T-cell (primary cell): ENCODE data around the gene YTHDC2. TPM values are rescaled to one million over a fixed set of nuclear protein-coding genes. Genes with fewer than 3 reads are reported as not detected.

Experiments used
- ATAC-seq, 4 experiments: fragments of 200-7000 bp in 3 of 4; fragments of 150-1000 bp in 1 of 4; cut with Tn5 transposase; replicated peaks in 1 of 4; 1 replicate in 3 of 4; 2 replicates in 1 of 4; pipeline ENCODE4 v1.10.0; 2021; ENCODE audit warnings: moderate library complexity in 3 of 4, mild to moderate bottlenecking in 2 of 4, moderate number of reproducible peaks in 1 of 4
- CTCF ChIA-PET, 2 donors: fragments of 300-600 bp; sonication (Branson Sonifier 250); formaldehyde crosslinking; loops; one replicate each; lab custom pipeline; 2022; ENCODE audit warnings: antibody characterized with exemption in 2 of 2; lab: Charles Lee
- POLR2A ChIA-PET, 2 donors: fragments of 300-600 bp; sonication (Branson Sonifier 250); formaldehyde crosslinking; loops; one replicate each; lab custom pipeline; 2022; ENCODE audit warnings: antibody characterized with exemption in 2 of 2; lab: Charles Lee
- DNase-seq, 35 experiments: peaks; one replicate each; pipeline versions ENCODE4 v3.0.0 to v3.0.0-alpha.2; 2013 to 2023
- H3K27ac ChIP-seq: one replicate; pipeline ENCODE4 v1.5.1; 2013; ENCODE audit warnings: low read length
- H3K27me3 ChIP-seq, 2 experiments: replicated peaks in 1 of 2; 1 replicate in 1 of 2; 2 replicates in 1 of 2; pipeline versions ENCODE4 v1.6.1 to v1.7.0; 2013; ENCODE audit warnings: low read length in 1 of 2, mixed read lengths in 1 of 2; ENCODE audit not compliant: control insufficient read depth in 2 of 2, insufficient read depth in 2 of 2; ENCODE audit errors: extremely low read depth in 1 of 2
- H3K36me3 ChIP-seq, 2 donors: 1 replicate in 1 of 2; 2 replicates in 1 of 2; pipeline versions ENCODE4 v1.6.1 to v1.7.0; 2013; ENCODE audit warnings: low read length in 1 of 2; ENCODE audit not compliant: control insufficient read depth in 2 of 2, insufficient read depth in 1 of 2; ENCODE audit errors: extremely low read depth in 1 of 2
- H3K4me1 ChIP-seq, 2 experiments: 1 replicate in 1 of 2; 2 replicates in 1 of 2; pipeline versions ENCODE4 v1.6.1 to v1.7.0; 2013; ENCODE audit warnings: low read length in 2 of 2, mixed read lengths in 1 of 2; ENCODE audit not compliant: insufficient read depth in 2 of 2, control insufficient read depth in 1 of 2; ENCODE audit errors: extremely low read depth in 1 of 2
- H3K4me3 ChIP-seq, 2 donors: 1 replicate in 1 of 2; 2 replicates in 1 of 2; pipeline versions ENCODE4 v1.5.1 to v1.7.0; 2013; ENCODE audit warnings: mild to moderate bottlenecking in 2 of 2, low read length in 1 of 2, moderate library complexity in 1 of 2; ENCODE audit not compliant: control insufficient read depth in 1 of 2; ENCODE audit errors: extremely low read depth in 1 of 2
- H3K9me3 ChIP-seq: 2 replicates; pipeline ENCODE4 v1.7.0; 2013
- H3K27ac Mint-ChIP-seq, 2 donors: one replicate each; pipeline ENCODE4 v1.8.0; 2020 to 2021; ENCODE audit warnings: mild to moderate bottlenecking in 2 of 2, mixed read lengths in 2 of 2
- H3K27me3 Mint-ChIP-seq, 2 donors: one replicate each; pipeline ENCODE4 v1.8.0; 2021 to 2022; ENCODE audit warnings: mixed read lengths in 2 of 2
- H3K36me3 Mint-ChIP-seq: one replicate; pipeline ENCODE4 v1.8.0; 2021; ENCODE audit warnings: mixed read lengths
- H3K4me1 Mint-ChIP-seq, 3 donors: one replicate each; pipeline ENCODE4 v1.8.0; 2020 to 2022; ENCODE audit warnings: mixed read lengths in 3 of 3, mild to moderate bottlenecking in 1 of 3
- H3K4me3 Mint-ChIP-seq, 3 donors: one replicate each; pipeline ENCODE4 v1.8.0; 2020 to 2022; ENCODE audit warnings: mild to moderate bottlenecking in 3 of 3, mixed read lengths in 3 of 3, moderate library complexity in 3 of 3
- H3K9me3 Mint-ChIP-seq, 3 donors: one replicate each; pipeline ENCODE4 v1.8.0; 2020 to 2022; ENCODE audit warnings: mixed read lengths in 3 of 3
- WGBS: methylation state at CpG from one replicate; pipeline ENCODE4 v1.1.5; 2013; ENCODE audit warnings: missing lambda C conversion rate; ENCODE audit not compliant: insufficient coverage; 5-methylcytosine and 5-hydroxymethylcytosine counted together
- total RNA-seq, 35 experiments: library from RNA in 6 of 35; stranded (reverse) in 6 of 35; fragments of 120-200 nt in 1 of 35; gene quantifications; one replicate each; pipeline versions ENCODE4 v1.2.1 to v1.2.4 and lab custom pipeline; 2013 to 2026

Gene YTHDC2
- total RNA-seq, 5 donors from 2014 or later (not counting 1 experiment from before 2014, with no cell fraction given), result 31.5 to 52.0 (median 38.2) TPM

- H3K36me3 ChIP-seq, result no peaks in the 10 kb centered on the region
- H3K9me3 ChIP-seq, result no peaks in the 10 kb centered on the region
- no peaks in the 10 kb centered on the region for H3K4me1 ChIP-seq
- ATAC-seq, result no peak
- POLR2A ChIA-PET, result no interaction called here
- no peak for DNase-seq
- Mint-ChIP-seq H3K27me3 (peaks cover 8 to 10% of the 10 kb centered on the region in 2 donors), H3K27ac (no peak overlapping the region), H3K9me3 (peaks cover 0 to 3% (median 2%) of the 10 kb centered on the region in 3 donors), H3K4me1 (no peaks in the 10 kb centered on the region), H3K36me3 (no peaks in the 10 kb centered on the region), H3K4me3 (no peak overlapping the region)
- H3K27ac ChIP-seq, result no peak overlapping the region
- CTCF ChIA-PET, result no interaction called here
- H3K4me3 ChIP-seq, result no peak overlapping the region
- H3K27me3 ChIP-seq, result no peaks in the 10 kb centered on the region
Measured at GRCh38 chr5:113632996-113633395, 119.5 kb downstream of the YTHDC2 start.

- peaks cover 0 to 8% (median 6%) of the 10 kb centered on the region in 3 donors for H3K9me3 Mint-ChIP-seq
- H3K4me1 Mint-ChIP-seq, result no peaks in the 10 kb centered on the region
- no peak for DNase-seq
- H3K27me3 Mint-ChIP-seq, result peaks cover 8% of the 10 kb centered on the region in 2 donors
- Histone ChIP-seq H3K27me3 (no peaks in the 10 kb centered on the region), H3K4me3 (no peak overlapping the region), H3K27ac (no peak overlapping the region), H3K4me1 (no peaks in the 10 kb centered on the region), H3K36me3 (no peaks in the 10 kb centered on the region), H3K9me3 (no peaks in the 10 kb centered on the region)
- 50% methylated on average over 2 of the region's 3 CpGs for WGBS
- ATAC-seq, result no peak
- POLR2A ChIA-PET, result no interaction called here
- H3K36me3 Mint-ChIP-seq, result no peaks in the 10 kb centered on the region
- CTCF ChIA-PET, result interaction anchor here in 1 of 2 donors (0.8 kb wide), 1 partner anchor 23 kb away, joined by 3 read pairs; no protein-coding TSS in a partner anchor
- H3K4me3 Mint-ChIP-seq, result no peak overlapping the region
- no peak overlapping the region for H3K27ac Mint-ChIP-seq
Measured at GRCh38 chr5:113634957-113635356, 121.5 kb downstream of the YTHDC2 start.

- Mint-ChIP-seq H3K27me3 (peaks cover 8 to 13% of the 10 kb centered on the region in 2 donors), H3K36me3 (no peaks in the 10 kb centered on the region), H3K27ac (no peak overlapping the region), H3K4me1 (no peaks in the 10 kb centered on the region), H3K4me3 (no peak overlapping the region), H3K9me3 (peaks cover 4 to 8% (median 6%) of the 10 kb centered on the region in 3 donors)
- peaks cover 0 to 6% of the 10 kb centered on the region in 2 experiments for H3K27me3 ChIP-seq
- CTCF ChIA-PET, result no interaction called here
- no peak overlapping the region for H3K4me3 ChIP-seq
- DNase-seq, result no peak
- no peak for ATAC-seq
- no peak overlapping the region for H3K27ac ChIP-seq
- H3K4me1 ChIP-seq, result no peaks in the 10 kb centered on the region
- POLR2A ChIA-PET, result no interaction called here
- H3K9me3 ChIP-seq, result no peaks in the 10 kb centered on the region
- H3K36me3 ChIP-seq, result no peaks in the 10 kb centered on the region
Measured at GRCh38 chr5:113641715-113642114, 128.2 kb downstream of the YTHDC2 start.

Other genes starting within 250 kb of the YTHDC2 start
- not detected for gene TSSK1B, start 78.7 kb upstream of the YTHDC2 start, total RNA-seq
- 1 to 10 TPM; 2.6 to 8.3 (median 6.3) TPM for gene MCC, start 25.2 kb upstream of the YTHDC2 start, total RNA-seq